Ovary (tissue), 3 donors: Measurements from ENCODE around the gene C4BPB.

ENCODE experiments used
- CTCF ChIP-seq, 3 donors: fragments of 450-650 bp in 2 of 3; fragments of 200-600 bp in 1 of 3; IDR thresholded peaks; one replicate each; pipeline versions ENCODE4 v1.5.1 to v1.8.0; 2016 to 2022; ENCODE audit warnings: antibody characterized with exemption in 3 of 3, mild to moderate bottlenecking in 1 of 3
- EP300 ChIP-seq: sonication (generic); formaldehyde crosslinking; IDR thresholded peaks from one replicate; pipeline ENCODE4 v1.6.1; 2017; ENCODE audit warnings: antibody characterized with exemption
- POLR2A ChIP-seq: fragments of 450-650 bp; IDR thresholded peaks from one replicate; pipeline ENCODE4 v1.6.1; 2017; ENCODE audit warnings: antibody characterized with exemption, mild to moderate bottlenecking, moderate library complexity
- donor health status: DM: no; HTN: no; CAD: no.

- TF ChIP-seq CTCF (IDR thresholded peaks at IDR 0.05) (no peak), EP300 (no peak), POLR2A (no peak)
Observed at GRCh38 chr1:207129053-207129452, 40.4 kb downstream of the C4BPB start.
